ENCODE measurements around the gene HUNK.
"Not testable (repeated sequence)": the region's sequence is repeated elsewhere in the genome, so short reads cannot be mapped to it uniquely, and the experiment has no call there.

The HUNK gene

DNA sequence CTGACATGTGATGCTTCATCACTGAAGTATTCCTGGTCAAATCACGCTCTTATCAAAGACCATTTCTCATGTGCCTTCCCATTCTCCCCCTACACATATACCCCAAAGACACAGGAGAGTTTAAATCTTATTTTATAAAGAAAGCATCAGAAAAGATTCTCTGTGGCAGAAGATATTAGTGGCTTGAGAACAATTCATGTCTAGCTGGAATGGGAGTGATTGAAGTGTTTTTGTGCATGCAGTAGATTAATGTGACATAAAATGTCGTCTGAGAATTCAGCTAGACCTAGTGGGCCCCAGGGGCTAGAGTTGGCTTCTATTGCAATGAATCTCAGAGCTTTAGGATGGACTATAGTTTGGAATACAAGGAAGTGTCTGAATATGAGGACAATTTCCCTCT lies 163.9 kb downstream of the HUNK start:
- Mint-ChIP-seq H3K27me3 (peaks cover 25% of the 10 kb centered on the region), H3K9me3 (no peaks in the 10 kb centered on the region), H3K27ac (no peak overlapping the region), H3K4me1 (no peaks in the 10 kb centered on the region), H3K4me3 (no peak overlapping the region), H3K36me3 (no peaks in the 10 kb centered on the region)
- no peak for ATAC-seq

DNA sequence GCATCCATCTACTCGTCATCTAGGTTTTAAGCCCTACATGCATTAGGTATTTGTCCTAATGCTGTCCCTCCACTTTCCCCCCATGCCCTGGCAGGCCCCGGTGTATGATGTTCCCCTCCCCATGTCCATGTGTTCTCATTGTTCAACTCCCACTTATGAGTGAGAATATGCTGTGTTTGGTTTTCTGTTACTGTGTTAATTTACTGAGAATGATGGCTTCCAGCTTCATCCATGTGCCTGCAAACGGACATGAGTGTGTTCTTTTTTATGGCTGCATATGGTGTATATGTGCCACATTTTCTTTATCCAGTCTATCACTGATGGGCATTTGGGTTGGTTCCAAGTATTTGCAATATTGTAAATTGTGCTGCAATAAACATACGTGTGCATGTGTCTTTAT lies 165.9 kb downstream of the HUNK start:
- not testable (repeated sequence) for H3K4me1 Mint-ChIP-seq, H3K36me3 Mint-ChIP-seq, H3K9me3 Mint-ChIP-seq, ATAC-seq, H3K4me3 Mint-ChIP-seq, H3K27ac Mint-ChIP-seq
- H3K27me3 Mint-ChIP-seq: peaks cover 25% of the 10 kb centered on the region

DNA sequence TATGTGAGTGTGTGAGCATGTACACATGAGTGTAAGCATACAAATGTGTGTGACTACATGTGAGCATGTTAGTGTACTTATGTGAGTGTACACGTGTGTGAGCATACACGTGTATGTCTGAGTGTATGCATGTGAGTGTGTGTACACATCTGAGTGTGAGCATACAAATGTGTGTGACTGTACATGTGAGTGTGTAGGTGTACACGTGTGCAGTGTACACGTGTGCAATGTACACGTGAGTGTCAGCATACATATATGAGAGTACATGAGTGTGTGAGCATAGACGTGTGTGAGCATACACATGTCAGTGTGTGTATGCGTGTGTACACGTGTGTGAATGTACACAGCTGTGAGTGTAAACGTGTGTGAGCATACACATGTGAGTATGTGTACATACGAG lies 170.6 kb downstream of the HUNK start:
- no peaks in the 10 kb centered on the region for H3K36me3 Mint-ChIP-seq

DNA sequence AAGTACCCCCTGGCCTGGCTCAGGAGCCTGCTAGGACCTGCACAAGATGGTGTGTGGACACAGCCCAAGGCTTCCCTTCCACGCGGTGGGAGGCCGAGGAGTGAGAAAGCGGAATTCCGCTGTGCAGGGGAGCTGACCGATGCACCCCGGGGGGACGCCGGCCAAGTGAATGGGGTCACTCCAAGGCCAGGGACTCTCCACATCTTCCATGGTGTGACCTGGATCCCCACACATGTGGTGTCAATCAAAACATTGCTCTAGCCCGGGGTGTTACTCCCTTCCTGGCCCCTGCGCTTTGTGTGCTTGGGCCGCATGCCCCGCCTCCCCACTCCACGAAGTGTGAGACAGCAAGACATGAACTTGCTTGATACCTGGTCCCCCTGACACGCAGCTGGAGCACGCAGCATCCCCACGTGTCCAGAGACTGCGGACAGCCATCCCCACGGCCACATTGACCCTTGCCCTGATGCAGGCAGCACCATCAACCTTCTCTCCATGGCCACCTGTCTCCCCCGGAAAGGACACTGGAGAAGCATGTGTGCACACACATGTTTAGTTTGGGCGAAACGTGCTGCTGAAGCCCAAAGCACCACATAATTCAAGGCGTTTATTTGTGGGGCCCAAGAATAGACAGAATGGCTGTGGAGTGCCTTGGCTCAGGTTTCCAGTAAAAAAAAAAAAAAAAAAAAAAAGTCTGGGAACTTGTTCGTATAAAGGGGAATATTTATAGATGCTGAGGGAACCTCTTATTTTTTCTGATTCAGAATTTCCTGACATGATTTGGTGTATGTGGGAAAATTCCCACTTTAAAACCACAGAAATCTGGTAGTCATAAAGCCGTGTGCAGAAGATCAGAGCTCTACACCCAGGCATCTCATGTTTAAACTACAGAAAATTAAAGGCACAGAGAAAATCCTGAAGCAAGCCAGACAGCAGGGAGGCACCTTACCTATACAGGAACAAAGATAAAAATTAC lies 171.7 kb downstream of the HUNK start:
- peaks cover 17% of the 10 kb centered on the region for H3K27me3 Mint-ChIP-seq
- H3K9me3 Mint-ChIP-seq: peaks cover 9% of the 10 kb centered on the region
- no peak overlapping the region for H3K27ac Mint-ChIP-seq
- no peaks in the 10 kb centered on the region for H3K36me3 Mint-ChIP-seq
- no peaks in the 10 kb centered on the region for H3K4me1 Mint-ChIP-seq
- H3K4me3 Mint-ChIP-seq: no peak overlapping the region
- ATAC-seq: no peak

More for the DNA sequence above, 170.6 kb downstream of the HUNK start:
- Mint-ChIP-seq H3K27ac (no peak overlapping the region), H3K4me1 (no peaks in the 10 kb centered on the region), H3K4me3 (no peak overlapping the region), H3K27me3 (peaks cover 14% of the 10 kb centered on the region), H3K9me3 (peaks cover 9% of the 10 kb centered on the region)
- ATAC-seq: no peak

DNA sequence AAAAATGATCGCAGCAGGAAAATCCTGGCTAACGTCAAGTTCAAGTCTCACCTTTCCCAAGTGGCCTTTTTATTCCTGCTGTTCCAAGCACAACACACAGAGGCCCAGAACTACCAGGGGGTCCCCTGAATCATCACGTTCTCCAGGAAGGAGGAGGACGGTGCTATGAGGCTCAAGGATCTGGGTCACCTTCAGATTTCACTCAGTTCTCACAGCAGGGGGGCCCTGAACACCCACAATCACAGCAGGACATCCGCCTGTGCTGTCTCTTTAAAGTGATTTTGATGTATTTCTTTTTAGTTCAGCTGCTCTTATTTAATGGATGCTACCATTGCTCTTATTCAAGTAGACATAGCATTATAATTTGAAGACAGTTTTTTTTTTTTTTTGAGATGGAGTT lies 173.4 kb downstream of the HUNK start:
- peaks cover 11% of the 10 kb centered on the region for H3K9me3 Mint-ChIP-seq
- ATAC-seq: no peak

DNA sequence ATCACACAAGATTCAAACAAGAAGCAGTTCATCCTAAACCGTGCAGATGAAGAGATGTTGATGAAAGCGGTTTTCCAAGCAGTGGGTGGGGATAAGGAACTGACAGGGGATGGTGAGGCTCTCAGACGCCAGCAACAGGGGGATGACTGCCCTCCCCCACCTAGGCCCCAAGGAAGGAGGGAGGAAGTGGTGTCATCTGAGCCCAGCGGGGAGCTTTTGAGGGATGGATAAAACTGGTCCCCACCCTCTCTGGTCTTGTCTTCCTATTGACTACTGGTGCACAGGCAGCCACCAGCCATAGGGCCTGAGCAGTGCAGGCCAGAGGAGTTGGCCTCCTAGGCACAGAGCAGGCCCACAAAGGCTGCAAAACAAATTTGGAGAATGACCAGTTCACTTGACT lies 175.5 kb downstream of the HUNK start:
- Mint-ChIP-seq H3K36me3 (no peaks in the 10 kb centered on the region), H3K4me1 (no peaks in the 10 kb centered on the region), H3K9me3 (peaks cover 18% of the 10 kb centered on the region), H3K4me3 (no peak overlapping the region), H3K27ac (no peak overlapping the region), H3K27me3 (peaks cover 9% of the 10 kb centered on the region)
- no peak for ATAC-seq

More for the DNA sequence above, 173.4 kb downstream of the HUNK start:
- no peak overlapping the region for H3K27ac Mint-ChIP-seq
- peaks cover 9% of the 10 kb centered on the region for H3K27me3 Mint-ChIP-seq
- H3K36me3 Mint-ChIP-seq: no peaks in the 10 kb centered on the region
- H3K4me3 Mint-ChIP-seq: no peak overlapping the region
- H3K4me1 Mint-ChIP-seq: no peaks in the 10 kb centered on the region

Data from stimulated activated memory B cell treated with anti-CD40 and anti-IgM and Interleukin-4, amounts not matched to agents 10 μg/mL and 1 μg/mL and 100 μg/mL, for 72 hours (primary cell).